Measurements from ENCODE around the gene FAM89B. TPM values are rescaled to one million over a fixed set of nuclear protein-coding genes. Genes with fewer than 3 reads are reported as not detected.
A peak's percentile ranks its signal among the peaks of the same experiment; 100 is the strongest.

Gene FAM89B
- polyA plus RNA-seq, 1 donor from 2014 or later = 75.1 TPM

GRCh38 chr11:65609665-65610064 lies 37.3 kb downstream of the FAM89B start:
- H3K9me3 ChIP-seq (ENCODE audit: low read length) = no peaks in the 10 kb centered on the region
- no peak overlapping the region for H3K4me2 ChIP-seq (ENCODE audit: low read length)
- H2AFZ ChIP-seq (ENCODE audit: low read depth, low read length) = no peak overlapping the region
- TF ChIP-seq POLR2AphosphoS5 (IDR thresholded peaks at IDR 0.05) = no peak
- TF ChIP-seq EZH2 (IDR thresholded peaks at IDR 0.05; ENCODE audit: borderline replicate concordance, insufficient read depth, low read length, poor library complexity, severe bottlenecking) = no peak
- TF ChIP-seq RAD21 (conservative IDR thresholded peaks at IDR 0.05) = no peak
- no peak for TF ChIP-seq EP300 (conservative IDR thresholded peaks at IDR 0.05; ENCODE audit: poor library complexity, severe bottlenecking)
- TF ChIP-seq SMC3 (conservative IDR thresholded peaks at IDR 0.05; ENCODE audit: poor library complexity) = no peak
- TF ChIP-seq CTCF (IDR thresholded peaks at IDR 0.05; ENCODE audit: poor library complexity, severe bottlenecking) = no peak
- no peak for TF ChIP-seq REST (IDR thresholded peaks at IDR 0.05; ENCODE audit: borderline replicate concordance)
- TF ChIP-seq TAF1 (IDR thresholded peaks at IDR 0.05; ENCODE audit: low read depth) = no peak
- TF ChIP-seq MXI1 (conservative IDR thresholded peaks at IDR 0.05; ENCODE audit: poor library complexity, severe bottlenecking) = no peak
- peaks cover 5% of the 10 kb centered on the region for H3K79me2 ChIP-seq (replicated peaks; ENCODE audit: insufficient read depth, low read length)
- H3K27ac ChIP-seq (ENCODE audit: low read length) = no peak overlapping the region
- H3K9ac ChIP-seq (ENCODE audit: low read length) = no peak overlapping the region
- no peaks in the 10 kb centered on the region for H3K27me3 ChIP-seq (ENCODE audit: insufficient read depth, low read depth, low read length)
- no peaks in the 10 kb centered on the region for H4K20me1 ChIP-seq (ENCODE audit: insufficient read depth)
- H3K36me3 ChIP-seq (ENCODE audit: insufficient read depth, low read length) = no peaks in the 10 kb centered on the region
- H3F3A ChIP-seq (ENCODE audit: insufficient read depth, low read length, poor library complexity, severe bottlenecking) = no peaks in the 10 kb centered on the region
- H3K9me2 ChIP-seq (ENCODE audit: insufficient read depth, low read length) = no peaks in the 10 kb centered on the region
- no peak overlapping the region for H3K4me3 ChIP-seq (ENCODE audit: low read length)

GRCh38 chr11:65610404-65610803 lies 38.1 kb downstream of the FAM89B start:
- Histone ChIP-seq H3K4me3 (ENCODE audit: low read length) (peak overlapping the region; percentile 81), H3K79me2 (replicated peaks; ENCODE audit: insufficient read depth, low read length) (peaks cover 5% of the 10 kb centered on the region), H2AFZ (ENCODE audit: low read depth, low read length) (no peak overlapping the region), H3K27ac (ENCODE audit: low read length) (no peak overlapping the region), H4K20me1 (ENCODE audit: insufficient read depth) (no peaks in the 10 kb centered on the region), H3K9ac (ENCODE audit: low read length) (no peak overlapping the region), H3K36me3 (ENCODE audit: insufficient read depth, low read length) (no peaks in the 10 kb centered on the region), H3K27me3 (ENCODE audit: insufficient read depth, low read depth, low read length) (no peaks in the 10 kb centered on the region), H3K4me2 (ENCODE audit: low read length) (no peak overlapping the region), H3K9me3 (ENCODE audit: low read length) (no peaks in the 10 kb centered on the region), H3F3A (ENCODE audit: insufficient read depth, low read length, poor library complexity, severe bottlenecking) (no peaks in the 10 kb centered on the region), H3K9me2 (ENCODE audit: insufficient read depth, low read length) (no peaks in the 10 kb centered on the region)
- TF ChIP-seq REST (IDR thresholded peaks at IDR 0.05; ENCODE audit: borderline replicate concordance) = no peak
- TF ChIP-seq RAD21 (conservative IDR thresholded peaks at IDR 0.05) = no peak
- TF ChIP-seq MXI1 (conservative IDR thresholded peaks at IDR 0.05; ENCODE audit: poor library complexity, severe bottlenecking) = no peak
- TF ChIP-seq SMC3 (conservative IDR thresholded peaks at IDR 0.05; ENCODE audit: poor library complexity) = no peak
- TF ChIP-seq TAF1 (IDR thresholded peaks at IDR 0.05; ENCODE audit: low read depth) = no peak
- TF ChIP-seq POLR2AphosphoS5 (IDR thresholded peaks at IDR 0.05) = no peak
- TF ChIP-seq EZH2 (IDR thresholded peaks at IDR 0.05; ENCODE audit: borderline replicate concordance, insufficient read depth, low read length, poor library complexity, severe bottlenecking) = no peak
- TF ChIP-seq EP300 (conservative IDR thresholded peaks at IDR 0.05; ENCODE audit: poor library complexity, severe bottlenecking) = no peak
- no peak for TF ChIP-seq CTCF (IDR thresholded peaks at IDR 0.05; ENCODE audit: poor library complexity, severe bottlenecking)

Measured in neural cell (in vitro differentiated cells).